ENCODE measurements around the gene POLE. TPM values are rescaled to one million over a fixed set of nuclear protein-coding genes. Genes with fewer than 3 reads are reported as not detected.

Gene POLE
- total and polyA plus RNA-seq, 2 of the 4 experiments (the other 2 are of a cell fraction), result 17.2 to 20.7 TPM

DNA sequence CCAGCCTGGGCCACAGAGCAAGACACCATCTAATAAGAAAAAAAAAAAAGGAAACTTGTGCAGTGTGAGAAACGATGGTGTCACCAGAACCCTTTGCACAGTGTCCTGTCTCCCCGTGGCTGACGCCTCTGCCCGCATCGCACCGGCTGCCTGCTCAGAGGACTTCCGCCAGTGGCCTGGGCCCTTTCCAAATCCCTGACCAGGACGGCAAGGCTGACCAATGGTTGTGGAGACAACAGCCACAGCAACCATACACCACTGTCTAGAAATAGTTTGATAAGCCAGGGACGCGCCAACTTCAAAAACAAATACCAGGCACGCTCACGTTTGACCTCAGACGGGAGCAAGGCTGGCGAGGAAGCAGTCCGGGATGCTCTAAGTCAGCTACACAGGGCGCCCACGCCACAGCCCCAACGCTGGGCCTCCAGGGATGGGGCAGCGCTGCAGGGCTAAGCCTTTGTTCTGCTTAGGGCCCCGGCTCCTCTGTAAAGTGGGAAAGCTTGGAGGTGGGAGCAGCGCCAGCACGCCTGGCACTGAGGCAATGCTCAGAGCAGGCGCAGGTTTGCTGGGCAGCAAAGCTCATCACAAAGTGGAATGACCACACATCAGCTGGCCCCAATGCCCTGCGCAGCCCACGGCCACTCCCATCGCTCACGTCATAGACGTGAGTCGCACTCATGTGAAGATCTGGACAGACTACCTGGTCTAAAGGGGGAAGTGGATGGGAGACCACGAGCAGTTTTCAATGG is 36.0 kb upstream of the POLE start:
- intact Hi-C loops (cut with micrococcal nuclease) (no loop called here), in situ Hi-C loops (cut with MboI; ENCODE audit: low sequenced_read_pairs) (no loop called here), dilution Hi-C loops (cut with HindIII; ENCODE audit: low sequenced_read_pairs, unreplicated experiment) (no loop called here)
- Histone ChIP-seq H4K20me1 (ENCODE audit: insufficient read depth, low read length) (peaks cover 30% of the 10 kb centered on the region), H3K27me3 (ENCODE audit: control insufficient read depth, insufficient read depth, low read length) (no peaks in the 10 kb centered on the region), H3K4me3 (ENCODE audit: insufficient read depth, low read depth, low read length) (no peak overlapping the region), H3K23ac (ENCODE audit: low read depth, low read length) (no peak overlapping the region), H3K9me3 (ENCODE audit: control insufficient read depth, insufficient read depth, low read length) (no peaks in the 10 kb centered on the region), H3K79me1 (ENCODE audit: low read depth in 1 of 2, low read length in 2 of 2) (peaks cover 25 to 49% of the 10 kb centered on the region in 2 experiments), H2BK5ac (ENCODE audit: low read depth, low read length, poor library complexity, severe bottlenecking) (no peak overlapping the region), H2AK5ac (ENCODE audit: low read depth, low read length) (no peak overlapping the region), H3K27ac (ENCODE audit: insufficient read depth, low read length) (no peak overlapping the region), H3K14ac (replicated peaks; ENCODE audit: low read depth, low read length) (no peak overlapping the region), H2BK15ac (ENCODE audit: low read depth, low read length) (no peak overlapping the region), H3K9me1 (ENCODE audit: insufficient read depth, low read length) (no peaks in the 10 kb centered on the region), H3K9ac (ENCODE audit: low read depth, low read length) (no peak overlapping the region), H3K4me1 (ENCODE audit: control insufficient read depth, insufficient read depth, low read length) (no peaks in the 10 kb centered on the region), H3K18ac (ENCODE audit: low read depth, low read length) (no peak overlapping the region), H3K36me3 (ENCODE audit: control insufficient read depth, insufficient read depth, low read length) (peaks cover 66% of the 10 kb centered on the region), H3K4ac (ENCODE audit: low read depth, low read length) (no peak overlapping the region), H3K56ac (ENCODE audit: extremely low read depth, insufficient read depth, low read length) (no peak overlapping the region), H4K5ac (ENCODE audit: low read depth, low read length) (no peak overlapping the region), H2AFZ (replicated peaks; ENCODE audit: low read length, poor library complexity) (no peak overlapping the region), H3K4me2 (ENCODE audit: low read depth, low read length) (no peak overlapping the region), H4K8ac (ENCODE audit: low read depth in 2 of 2, low read length in 2 of 2) (no peak overlapping the region), H2BK120ac (ENCODE audit: low read depth, low read length) (no peak overlapping the region), H2AK9ac (replicated peaks; ENCODE audit: low read depth, low read length, poor library complexity) (peak overlapping the region; percentile 44), H2BK20ac (ENCODE audit: low read depth, low read length) (no peak overlapping the region), H4K91ac (ENCODE audit: insufficient read depth, low read depth, low read length) (no peak overlapping the region)
- ATAC-seq (ENCODE audit: low read depth) (no peak), DNase-seq (peak; percentile 42)
- ChIA-PET CTCF (no interaction called here), POLR2A (ENCODE audit: unreplicated experiment) (no interaction called here)
- TF ChIP-seq MAFK (IDR thresholded peaks at IDR 0.05; ENCODE audit: low read depth, low read length) (no peak), CHD1 (IDR thresholded peaks at IDR 0.05; ENCODE audit: low read depth, low read length) (no peak), CEBPB (IDR thresholded peaks at IDR 0.05; ENCODE audit: low read depth, low read length) (no peak), FOS (IDR thresholded peaks at IDR 0.05; ENCODE audit: low read depth, low read length) (no peak), POLR2A (IDR thresholded peaks at IDR 0.05; ENCODE audit: low read depth, low read length) (no peak), RCOR1 (IDR thresholded peaks at IDR 0.05; ENCODE audit: insufficient replicate concordance, low read length) (no peak), MAZ (IDR thresholded peaks at IDR 0.05; ENCODE audit: borderline replicate concordance, low read depth, low read length) (no peak)
- TF ChIP-seq, protein P1, sequence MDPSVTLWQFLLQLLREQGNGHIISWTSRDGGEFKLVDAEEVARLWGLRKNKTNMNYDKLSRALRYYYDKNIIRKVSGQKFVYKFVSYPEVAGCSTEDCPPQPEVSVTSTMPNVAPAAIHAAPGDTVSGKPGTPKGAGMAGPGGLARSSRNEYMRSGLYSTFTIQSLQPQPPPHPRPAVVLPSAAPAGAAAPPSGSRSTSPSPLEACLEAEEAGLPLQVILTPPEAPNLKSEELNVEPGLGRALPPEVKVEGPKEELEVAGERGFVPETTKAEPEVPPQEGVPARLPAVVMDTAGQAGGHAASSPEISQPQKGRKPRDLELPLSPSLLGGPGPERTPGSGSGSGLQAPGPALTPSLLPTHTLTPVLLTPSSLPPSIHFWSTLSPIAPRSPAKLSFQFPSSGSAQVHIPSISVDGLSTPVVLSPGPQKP (IDR thresholded peaks at IDR 0.05; ENCODE audit: borderline replicate concordance, low read depth, low read length), result no peak
- BruUV-seq (replicated peaks), result no TSS peak
- WGBS, 2 experiments (ENCODE audit: extremely low coverage in 2 of 2, insufficient read length in 1 of 2), result 89% methylated on average over 7 of the region's 30 CpGs; no CpG with 5 or more reads in 1 of the 2 experiments

Data from IMR-90 (cell line).